ENCODE data around the gene HTRA1.

The HTRA1 gene

GRCh38 chr10:122524811-122525210 is 63.5 kb downstream of the HTRA1 start:
- Histone ChIP-seq H3K36me3 (no peaks in the 10 kb centered on the region), H3K27me3 (ENCODE audit: insufficient read depth, low read depth, severe bottlenecking) (no peaks in the 10 kb centered on the region)

DNA sequence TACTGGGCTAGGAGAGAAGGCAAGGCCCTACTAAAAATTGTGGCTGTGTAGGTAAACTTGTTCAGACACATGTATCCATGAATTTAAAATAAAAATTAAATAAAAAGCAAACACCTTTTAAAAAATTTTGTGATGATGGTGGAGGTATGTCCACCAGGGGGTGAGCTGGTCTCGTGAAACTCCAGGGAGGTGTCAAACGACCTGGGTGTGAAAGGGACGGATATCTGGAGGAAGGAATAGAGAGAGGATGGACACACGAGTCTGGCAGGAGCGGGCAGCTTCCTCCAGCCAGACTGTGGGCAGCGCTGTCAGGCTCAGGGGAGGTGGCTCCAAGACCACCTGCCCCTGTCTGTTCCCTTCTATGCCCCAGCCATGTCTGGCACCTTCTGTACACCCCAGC is 64.4 kb downstream of the HTRA1 start:
- no peaks in the 10 kb centered on the region for H3K36me3 ChIP-seq
- no peak overlapping the region for H3K4me3 ChIP-seq (ENCODE audit: low read depth, low read length)
- H3K27ac ChIP-seq = no peak overlapping the region
- no peaks in the 10 kb centered on the region for H3K9me3 ChIP-seq (ENCODE audit: severe bottlenecking)
- DNase-seq = peak; percentile 20
- H3K27me3 ChIP-seq (ENCODE audit: insufficient read depth, low read depth, severe bottlenecking) = no peaks in the 10 kb centered on the region
- TF ChIP-seq, protein P1, sequence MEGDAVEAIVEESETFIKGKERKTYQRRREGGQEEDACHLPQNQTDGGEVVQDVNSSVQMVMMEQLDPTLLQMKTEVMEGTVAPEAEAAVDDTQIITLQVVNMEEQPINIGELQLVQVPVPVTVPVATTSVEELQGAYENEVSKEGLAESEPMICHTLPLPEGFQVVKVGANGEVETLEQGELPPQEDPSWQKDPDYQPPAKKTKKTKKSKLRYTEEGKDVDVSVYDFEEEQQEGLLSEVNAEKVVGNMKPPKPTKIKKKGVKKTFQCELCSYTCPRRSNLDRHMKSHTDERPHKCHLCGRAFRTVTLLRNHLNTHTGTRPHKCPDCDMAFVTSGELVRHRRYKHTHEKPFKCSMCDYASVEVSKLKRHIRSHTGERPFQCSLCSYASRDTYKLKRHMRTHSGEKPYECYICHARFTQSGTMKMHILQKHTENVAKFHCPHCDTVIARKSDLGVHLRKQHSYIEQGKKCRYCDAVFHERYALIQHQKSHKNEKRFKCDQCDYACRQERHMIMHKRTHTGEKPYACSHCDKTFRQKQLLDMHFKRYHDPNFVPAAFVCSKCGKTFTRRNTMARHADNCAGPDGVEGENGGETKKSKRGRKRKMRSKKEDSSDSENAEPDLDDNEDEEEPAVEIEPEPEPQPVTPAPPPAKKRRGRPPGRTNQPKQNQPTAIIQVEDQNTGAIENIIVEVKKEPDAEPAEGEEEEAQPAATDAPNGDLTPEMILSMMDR (IDR thresholded peaks at IDR 0.05; ENCODE audit: low read depth, low read length) = peak; percentile 41; the same call in 1 of the 2 replicates

More at GRCh38 chr10:122524811-122525210, 63.5 kb downstream of the HTRA1 start:
- Histone ChIP-seq H3K9me3 (ENCODE audit: severe bottlenecking) (no peaks in the 10 kb centered on the region), H3K4me3 (ENCODE audit: low read depth, low read length) (no peak overlapping the region), H3K27ac (no peak overlapping the region)
- TF ChIP-seq, protein P1 (IDR thresholded peaks at IDR 0.05; ENCODE audit: low read depth, low read length) = no peak
- DNase-seq = no peak

DNA sequence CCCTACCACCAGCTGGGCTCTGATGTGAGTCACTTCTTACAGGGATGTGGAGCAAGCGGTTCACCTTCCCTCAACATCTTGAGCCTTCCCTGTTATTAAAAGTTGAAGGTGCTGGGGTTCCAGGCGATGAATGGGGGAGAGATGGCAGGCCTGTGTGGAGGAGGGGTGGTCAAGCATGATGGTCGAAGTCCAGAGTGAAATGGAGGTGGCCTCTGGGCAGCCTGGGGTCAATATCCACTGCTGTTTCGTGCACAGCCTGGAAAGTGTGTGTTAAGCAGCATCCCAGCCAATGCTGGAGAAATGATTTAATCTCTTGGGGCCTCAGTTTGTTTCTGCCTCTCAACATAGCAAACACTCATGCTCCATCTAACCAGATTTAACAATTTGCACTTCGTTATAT is 65.5 kb downstream of the HTRA1 start:
- TF ChIP-seq, protein P1 (IDR thresholded peaks at IDR 0.05; ENCODE audit: low read depth, low read length) = no peak
- Histone ChIP-seq H3K27ac (no peak overlapping the region), H3K4me3 (ENCODE audit: low read depth, low read length) (no peak overlapping the region), H3K27me3 (ENCODE audit: insufficient read depth, low read depth, severe bottlenecking) (no peaks in the 10 kb centered on the region), H3K36me3 (no peaks in the 10 kb centered on the region), H3K9me3 (ENCODE audit: severe bottlenecking) (no peaks in the 10 kb centered on the region)
- no peak for DNase-seq

DNA sequence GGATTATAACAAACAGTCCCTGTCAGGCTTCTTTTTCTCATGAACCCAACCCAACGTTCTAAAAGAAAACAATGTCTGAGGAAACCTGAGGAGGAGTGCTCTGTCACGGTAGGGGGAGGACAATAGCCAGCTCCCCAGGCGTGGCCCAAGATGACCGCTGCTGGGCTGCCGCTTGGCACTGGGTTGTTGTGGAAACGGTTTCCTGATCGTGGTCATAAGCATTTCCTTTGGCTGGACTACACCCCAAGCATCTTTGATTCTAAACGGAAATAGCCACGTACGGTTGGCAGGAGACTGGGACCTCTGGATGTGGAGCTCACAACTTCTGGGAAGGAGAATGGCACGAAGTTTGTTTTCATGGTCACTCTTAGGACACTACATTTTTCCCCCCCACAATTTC is 68.8 kb downstream of the HTRA1 start:
- no peaks in the 10 kb centered on the region for H3K9me3 ChIP-seq (ENCODE audit: severe bottlenecking)
- DNase-seq = no peak
- no peak overlapping the region for H3K4me3 ChIP-seq (ENCODE audit: low read depth, low read length)
- TF ChIP-seq, protein P1 (IDR thresholded peaks at IDR 0.05; ENCODE audit: low read depth, low read length) = no peak
- H3K36me3 ChIP-seq = no peaks in the 10 kb centered on the region
- no peaks in the 10 kb centered on the region for H3K27me3 ChIP-seq (ENCODE audit: insufficient read depth, low read depth, severe bottlenecking)
- H3K27ac ChIP-seq = no peak overlapping the region

DNA sequence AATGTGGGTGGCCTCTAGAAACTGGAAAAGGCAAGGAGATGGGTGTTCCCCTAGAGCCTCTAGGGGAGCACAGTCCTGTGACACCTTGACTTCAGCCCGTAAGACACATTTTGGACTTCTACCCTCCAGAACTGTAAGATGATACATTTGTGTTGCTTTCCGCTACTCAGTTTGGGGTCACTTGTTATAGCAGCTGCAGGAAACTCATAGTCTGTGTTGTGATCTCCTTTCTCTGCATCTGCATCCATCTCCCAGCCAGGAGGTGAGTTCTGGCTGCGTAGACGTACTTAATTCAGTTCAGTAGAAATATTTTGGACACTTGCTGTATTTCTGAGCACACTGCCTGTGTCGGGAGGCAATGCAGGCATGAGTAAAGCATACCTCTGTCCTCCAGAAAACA is 69.9 kb downstream of the HTRA1 start:
- Histone ChIP-seq H3K9me3 (ENCODE audit: severe bottlenecking) (no peaks in the 10 kb centered on the region), H3K4me3 (ENCODE audit: low read depth, low read length) (no peak overlapping the region), H3K27ac (no peak overlapping the region), H3K36me3 (no peaks in the 10 kb centered on the region), H3K27me3 (ENCODE audit: insufficient read depth, low read depth, severe bottlenecking) (no peaks in the 10 kb centered on the region)
- TF ChIP-seq, protein P1 (IDR thresholded peaks at IDR 0.05; ENCODE audit: low read depth, low read length) = no peak
- no peak for DNase-seq

GRCh38 chr10:122531939-122532338 is 70.6 kb downstream of the HTRA1 start:
- no peak for DNase-seq
- H3K27ac ChIP-seq = no peak overlapping the region
- no peaks in the 10 kb centered on the region for H3K27me3 ChIP-seq (ENCODE audit: insufficient read depth, low read depth, severe bottlenecking)
- no peaks in the 10 kb centered on the region for H3K9me3 ChIP-seq (ENCODE audit: severe bottlenecking)
- H3K4me3 ChIP-seq (ENCODE audit: low read depth, low read length) = no peak overlapping the region
- H3K36me3 ChIP-seq = no peaks in the 10 kb centered on the region
- TF ChIP-seq, protein P1 (IDR thresholded peaks at IDR 0.05; ENCODE audit: low read depth, low read length) = no peak

All from WERI-Rb-1 (cell line).